Right ventricle myocardium superior (tissue), 1 donor: ENCODE data around the gene AP4M1. TPM values are rescaled to one million over a fixed set of nuclear protein-coding genes. Genes with fewer than 3 reads are reported as not detected.

Source experiments
- ATAC-seq: fragments of 200-7000 bp; cut with Tn5 transposase; one replicate; pipeline ENCODE4 v1.9.1; 2020; ENCODE audit warnings: mild to moderate bottlenecking; ENCODE audit not compliant: poor library complexity
- DNase-seq: peaks from one replicate; pipeline ENCODE4 v3.0.0-alpha.2; 2020
- intact Hi-C: fragments of 100-400 bp; cut with DNase I; formaldehyde crosslinking; loops from one replicate; pipeline ENCODE4 v1.11.2; 2022
- total RNA-seq: library from RNA; stranded (reverse); fragmentation: NEBNext Ultra II Directional; extraction: Animal tissue kit (Norgen Biotek cat#: 25700); gene quantifications from one replicate; pipeline ENCODE4 v1.2.1, GENCODE V29; 2021
- donor health status: DM: no; HTN: yes; CAD: no; lungs with severe emphysema.

AP4M1 gene
- total RNA-seq, 1 donor from 2014 or later = 13.4 TPM

GRCh38 chr7:100081535-100082102 is 19.8 kb upstream of the AP4M1 start, which contains the start of gene ZNF3:
ZNF3 (minus strand) TSS chr7:100081723; CDS start chr7:100077357, 4,366 bp downstream.
- DNase-seq (peak; percentile 99), ATAC-seq (peak; percentile 94)
- intact Hi-C loops = no loop called here

DNA sequence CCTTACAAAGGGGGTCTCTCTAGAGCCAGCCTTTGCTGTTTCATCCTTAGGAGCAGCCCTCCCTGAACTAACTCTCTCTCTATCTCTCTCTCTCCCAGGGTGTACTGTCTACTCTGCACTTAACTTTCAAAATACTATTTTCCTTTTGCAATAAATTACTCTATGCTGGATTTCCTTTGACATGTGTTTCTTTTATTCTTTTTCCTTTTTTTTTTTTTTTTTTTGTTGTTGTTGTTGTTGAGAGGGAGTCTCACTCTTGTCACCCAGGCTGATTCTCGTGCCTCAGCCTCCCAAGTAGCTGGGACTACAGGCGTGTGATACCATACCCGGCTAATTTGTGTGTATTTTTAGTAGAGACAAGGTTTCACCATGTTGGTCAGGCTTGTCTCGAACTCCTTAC is 18.5 kb upstream of the AP4M1 start:
- DNase-seq (no peak), ATAC-seq (no peak)
- intact Hi-C loops = no loop called here

DNA sequence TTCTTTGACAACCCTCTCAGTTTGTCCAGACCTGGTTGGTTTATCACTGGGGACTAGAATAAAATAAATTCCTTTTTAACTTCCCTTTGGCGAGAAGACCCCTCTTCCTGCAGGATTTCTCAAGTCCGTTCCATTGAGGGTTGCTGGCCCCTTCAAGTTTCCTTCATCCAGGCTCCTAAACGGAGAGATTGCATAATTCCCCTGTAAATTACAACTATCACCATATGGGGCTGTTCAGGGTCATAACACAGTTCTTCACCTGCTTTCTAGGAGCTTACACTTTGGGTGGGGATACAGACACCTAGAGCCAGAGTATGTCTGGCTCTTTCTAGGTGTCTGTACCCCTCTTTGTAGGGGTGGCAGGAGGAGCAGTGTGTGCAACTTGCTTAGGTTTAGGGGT is 15.9 kb upstream of the AP4M1 start:
- DNase-seq (no peak), ATAC-seq (no peak)
- intact Hi-C loops = loop anchor here (5.0 kb wide), 1 partner anchor 93 kb away; no protein-coding TSS in a partner anchor

DNA sequence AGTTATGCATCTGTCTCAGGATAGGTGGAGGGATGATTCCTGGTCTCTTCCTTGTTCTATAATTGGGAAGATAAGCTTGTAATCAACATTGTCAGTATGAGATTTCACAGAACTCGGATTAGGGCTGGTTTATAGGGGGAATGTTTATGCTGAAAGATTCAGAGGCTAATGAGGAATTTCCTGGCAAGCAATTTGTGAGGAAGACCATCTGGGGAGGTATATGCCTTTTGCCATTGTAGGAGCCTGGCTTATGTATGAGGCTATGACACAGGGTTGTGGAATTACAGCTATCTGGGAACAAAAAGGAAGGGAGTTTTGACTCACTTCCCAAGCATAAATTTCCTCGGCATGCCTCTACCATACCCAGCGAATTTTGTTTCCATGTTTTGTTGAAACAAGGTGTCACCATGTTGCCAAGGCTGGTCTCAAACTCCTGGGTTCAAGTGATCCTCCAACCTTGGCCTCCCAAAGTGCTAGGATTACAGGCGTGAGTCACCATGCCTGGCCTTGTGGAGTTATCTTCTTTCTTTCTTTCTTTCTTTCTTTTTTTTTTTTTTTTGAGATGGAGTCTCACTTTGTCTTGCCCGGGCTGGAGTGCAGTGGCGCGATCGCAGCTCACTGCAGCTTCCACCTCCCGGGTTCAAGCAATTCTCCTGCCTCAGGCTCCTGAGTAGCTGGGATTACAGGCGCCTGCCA is 14.2 kb upstream of the AP4M1 start:
- intact Hi-C loops = loop anchor here (5.0 kb wide), 1 partner anchor 95 kb away; no protein-coding TSS in a partner anchor
- no peak for ATAC-seq

GRCh38 chr7:100088095-100088620 is 13.3 kb upstream of the AP4M1 start:
- no peak for ATAC-seq

More for the DNA sequence above, 14.2 kb upstream of the AP4M1 start:
- DNase-seq = no peak

DNA sequence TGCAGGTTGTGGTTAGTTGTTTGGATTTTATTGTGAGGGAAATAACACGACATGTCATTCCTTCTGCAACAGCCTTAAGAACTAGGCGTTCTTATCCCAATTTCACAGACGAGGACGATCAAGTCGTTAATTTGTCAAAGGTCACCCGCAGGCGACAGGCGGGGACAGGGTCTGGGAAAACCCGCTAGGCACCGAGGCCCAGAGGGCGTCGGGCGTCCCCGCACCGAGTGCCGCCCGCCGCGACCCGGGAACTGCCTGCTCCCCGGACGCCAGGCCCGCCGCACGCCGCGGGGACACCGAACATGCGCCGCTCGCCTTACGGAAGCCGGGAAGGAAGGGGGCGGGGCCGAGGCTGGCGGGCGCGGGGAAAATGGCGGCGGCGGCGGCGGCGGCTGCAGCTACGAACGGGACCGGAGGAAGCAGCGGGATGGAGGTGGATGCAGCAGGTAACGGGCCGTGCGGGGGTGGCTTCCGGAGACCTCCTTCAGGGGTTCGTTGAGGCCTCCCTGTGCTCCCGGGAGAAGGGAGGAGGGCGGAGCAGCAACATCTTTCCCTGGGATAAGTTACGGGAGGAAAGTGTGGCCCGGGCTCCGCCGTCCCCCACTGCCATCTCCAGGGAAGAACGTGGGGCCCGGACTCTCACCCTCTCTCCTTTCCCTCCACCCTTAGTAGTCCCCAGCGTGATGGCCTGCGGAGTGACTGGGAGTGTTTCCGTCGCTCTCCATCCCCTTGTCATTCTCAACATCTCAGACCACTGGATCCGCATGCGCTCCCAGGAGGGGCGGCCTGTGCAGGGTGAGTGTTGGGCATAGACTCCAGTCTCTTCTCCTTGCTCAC is 12.6 kb upstream of the AP4M1 start, which contains the start of gene COPS6:
Gene COPS6, plus strand, starts transcription at position 349 of the 837 bp plus-strand sequence. Its CDS starts 22 bp downstream, at position 371.
- intact Hi-C loops = loop anchor here (5.0 kb wide), 1 partner anchor 97 kb away; no protein-coding TSS in a partner anchor
- ATAC-seq (peak; percentile 94), DNase-seq (peak; percentile 92)

More at GRCh38 chr7:100088095-100088620, 13.3 kb upstream of the AP4M1 start:
- DNase-seq = no peak
- intact Hi-C loops = loop anchor here (5.0 kb wide), 1 partner anchor 96 kb away; no protein-coding TSS in a partner anchor

GRCh38 chr7:100089458-100090196 is 11.8 kb upstream of the AP4M1 start:
- DNase-seq = no peak
- no peak for ATAC-seq
- intact Hi-C loops = loop anchor here (5.0 kb wide), 1 partner anchor 97 kb away; no protein-coding TSS in a partner anchor

GRCh38 chr7:100090527-100091410 is 10.7 kb upstream of the AP4M1 start:
- intact Hi-C loops = no loop called here
- DNase-seq (no peak), ATAC-seq (no peak)

DNA sequence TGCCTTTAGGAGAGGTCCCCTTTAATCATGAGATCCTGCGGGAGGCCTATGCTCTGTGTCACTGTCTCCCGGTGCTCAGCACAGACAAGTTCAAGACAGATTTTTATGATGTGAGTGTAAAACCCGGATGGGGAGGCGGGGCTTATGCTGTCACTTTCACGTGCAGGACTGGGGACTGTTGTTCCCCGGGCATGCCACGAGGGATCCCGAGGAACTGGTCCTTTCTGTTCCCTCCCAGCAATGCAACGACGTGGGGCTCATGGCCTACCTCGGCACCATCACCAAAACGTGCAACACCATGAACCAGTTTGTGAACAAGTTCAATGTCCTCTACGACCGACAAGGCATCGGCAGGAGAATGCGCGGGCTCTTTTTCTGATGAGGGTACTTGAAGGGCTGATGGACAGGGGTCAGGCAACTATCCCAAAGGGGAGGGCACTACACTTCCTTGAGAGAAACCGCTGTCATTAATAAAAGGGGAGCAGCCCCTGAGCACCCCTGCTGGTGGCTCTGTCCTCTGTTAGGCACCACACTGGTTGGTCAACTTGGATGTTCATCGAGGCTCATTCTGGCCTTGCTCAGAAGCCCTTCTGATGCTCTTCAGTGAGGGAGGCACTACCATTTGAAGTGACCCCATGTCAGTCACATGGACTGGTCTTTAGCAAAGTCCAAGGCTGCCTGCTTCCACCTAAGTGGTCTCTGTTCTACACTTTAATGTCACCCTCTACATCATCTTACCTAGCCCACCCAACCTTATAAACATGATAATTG is 9.8 kb upstream of the AP4M1 start:
- intact Hi-C loops = no loop called here
- DNase-seq = no peak
- ATAC-seq = no peak

DNA sequence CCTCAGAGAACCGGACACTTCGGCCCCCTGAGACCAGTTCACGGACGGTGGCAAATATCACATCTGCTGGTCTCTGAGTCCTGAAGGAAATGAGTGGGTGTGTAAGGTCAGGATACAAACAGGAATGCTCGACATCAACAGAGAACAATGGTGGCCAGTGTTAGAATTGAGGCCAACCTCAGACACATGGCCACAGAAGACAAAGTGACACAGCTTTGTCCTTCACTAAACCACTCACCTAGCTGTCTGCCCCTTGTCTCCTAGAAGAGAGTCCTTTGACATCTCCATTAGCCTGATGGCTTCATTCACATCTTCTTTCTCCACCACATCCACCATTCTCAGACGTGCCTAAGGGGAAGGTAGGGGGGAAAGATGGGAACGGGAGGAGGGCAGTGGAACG is 8.4 kb upstream of the AP4M1 start:
- intact Hi-C loops = no loop called here
- no peak for ATAC-seq
- DNase-seq = no peak

DNA sequence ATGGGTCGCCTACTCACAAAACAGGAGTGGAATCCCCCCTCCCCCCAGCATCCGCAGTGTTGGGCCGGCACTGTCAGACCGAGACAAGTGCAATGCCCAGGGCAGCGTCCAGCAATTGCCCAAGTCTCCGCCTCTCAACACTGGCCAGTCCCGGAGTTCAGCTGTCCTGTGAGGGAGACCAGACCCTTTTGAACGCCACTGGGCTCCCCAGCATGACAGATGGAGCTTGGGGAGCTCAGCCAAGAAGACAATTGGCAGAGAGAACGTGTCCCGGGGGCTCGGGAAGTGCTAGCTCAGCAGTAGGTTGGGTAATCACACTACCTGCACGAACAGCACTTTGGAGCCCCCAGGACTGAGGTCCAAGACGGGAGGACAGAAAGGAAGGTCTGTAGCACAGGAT is 7.9 kb upstream of the AP4M1 start:
- DNase-seq = no peak
- no peak for ATAC-seq
- intact Hi-C loops = no loop called here

DNA sequence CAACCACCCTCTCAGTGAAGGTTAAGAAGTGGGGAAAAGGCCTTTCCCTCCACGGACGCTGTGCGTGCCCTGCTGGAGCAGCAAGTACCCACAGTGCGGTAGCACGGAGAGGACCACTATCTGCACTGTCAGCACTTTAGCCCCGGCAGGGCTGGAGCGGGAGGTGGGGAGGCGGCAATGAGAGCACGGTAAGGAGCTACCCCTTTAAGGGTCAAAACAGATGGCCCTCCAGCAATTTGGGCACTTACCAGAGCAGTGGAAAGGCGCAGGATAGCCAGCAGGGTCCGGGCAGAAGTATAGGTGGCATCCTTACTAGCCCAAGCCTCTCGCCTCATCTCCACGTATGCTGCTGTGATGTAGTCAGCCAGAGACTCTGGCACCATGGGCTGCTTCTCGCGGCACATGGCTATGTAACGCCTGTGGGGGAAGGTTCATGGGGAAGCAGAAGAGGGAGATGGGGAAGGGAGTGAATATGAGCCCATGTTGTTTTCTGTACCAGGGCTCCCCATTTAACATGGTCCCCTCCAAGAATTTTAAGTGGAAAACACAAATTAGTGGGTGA is 7.4 kb upstream of the AP4M1 start:
- ATAC-seq = peak; percentile 4
- intact Hi-C loops = no loop called here

DNA sequence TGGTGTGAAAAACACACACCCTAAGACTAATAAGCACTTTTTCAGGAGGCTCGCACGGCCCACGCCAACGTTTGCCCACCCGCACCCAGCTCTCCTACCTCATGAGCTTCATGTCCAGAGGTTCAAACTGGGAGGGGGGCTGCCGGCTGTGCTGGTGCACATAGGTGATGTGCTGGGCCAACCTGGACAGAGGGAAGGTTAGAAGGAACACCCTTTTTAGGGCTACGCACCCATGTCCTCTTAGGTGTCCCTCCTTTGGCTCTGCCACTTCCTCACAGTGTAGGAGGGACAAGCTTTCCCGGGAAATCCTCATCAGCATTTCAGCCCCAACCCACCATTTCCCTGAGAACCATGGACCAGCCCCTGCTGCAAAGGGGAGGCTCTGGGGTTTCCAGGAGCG is 6.2 kb upstream of the AP4M1 start:
- intact Hi-C loops = no loop called here

More for the DNA sequence above, 7.4 kb upstream of the AP4M1 start:
- DNase-seq = no peak

DNA sequence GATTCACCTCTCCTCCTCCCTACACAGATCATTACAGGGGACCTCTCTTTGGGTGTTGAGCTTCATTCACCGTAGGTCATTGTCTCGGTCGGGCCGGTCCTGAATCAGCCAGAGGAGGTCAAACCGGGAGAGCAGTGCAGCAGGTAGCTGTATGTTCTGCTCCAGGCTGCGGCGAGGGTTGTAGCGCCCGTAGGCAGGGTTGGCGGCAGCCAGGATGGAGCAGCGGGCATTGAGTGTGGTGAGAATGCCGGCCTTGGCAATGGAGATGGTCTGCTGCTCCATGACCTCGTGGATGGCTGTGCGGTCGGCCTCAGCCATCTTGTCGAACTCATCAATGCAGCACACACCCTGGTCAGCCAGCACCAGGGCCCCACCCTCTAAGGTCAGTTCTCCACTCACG is 5.7 kb upstream of the AP4M1 start:
- intact Hi-C loops = no loop called here
- ATAC-seq (no peak), DNase-seq (no peak)

More for the DNA sequence above, 6.2 kb upstream of the AP4M1 start:
- DNase-seq = no peak
- ATAC-seq = no peak

- intact Hi-C loops = no loop called here
- DNase-seq = no peak
- ATAC-seq = no peak
These were observed 2.5 kb upstream of the AP4M1 start for GRCh38 chr7:100098913-100099312.

GRCh38 chr7:100099452-100099851 is 2.0 kb upstream of the AP4M1 start:
- intact Hi-C loops = no loop called here
- DNase-seq (no peak), ATAC-seq (no peak)
